ENCODE data around the gene AMIGO1.

- TF ChIP-seq, protein P1, sequence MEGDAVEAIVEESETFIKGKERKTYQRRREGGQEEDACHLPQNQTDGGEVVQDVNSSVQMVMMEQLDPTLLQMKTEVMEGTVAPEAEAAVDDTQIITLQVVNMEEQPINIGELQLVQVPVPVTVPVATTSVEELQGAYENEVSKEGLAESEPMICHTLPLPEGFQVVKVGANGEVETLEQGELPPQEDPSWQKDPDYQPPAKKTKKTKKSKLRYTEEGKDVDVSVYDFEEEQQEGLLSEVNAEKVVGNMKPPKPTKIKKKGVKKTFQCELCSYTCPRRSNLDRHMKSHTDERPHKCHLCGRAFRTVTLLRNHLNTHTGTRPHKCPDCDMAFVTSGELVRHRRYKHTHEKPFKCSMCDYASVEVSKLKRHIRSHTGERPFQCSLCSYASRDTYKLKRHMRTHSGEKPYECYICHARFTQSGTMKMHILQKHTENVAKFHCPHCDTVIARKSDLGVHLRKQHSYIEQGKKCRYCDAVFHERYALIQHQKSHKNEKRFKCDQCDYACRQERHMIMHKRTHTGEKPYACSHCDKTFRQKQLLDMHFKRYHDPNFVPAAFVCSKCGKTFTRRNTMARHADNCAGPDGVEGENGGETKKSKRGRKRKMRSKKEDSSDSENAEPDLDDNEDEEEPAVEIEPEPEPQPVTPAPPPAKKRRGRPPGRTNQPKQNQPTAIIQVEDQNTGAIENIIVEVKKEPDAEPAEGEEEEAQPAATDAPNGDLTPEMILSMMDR (IDR thresholded peaks at IDR 0.05) = no peak
- no peak for TF ChIP-seq POLR2A (IDR thresholded peaks at IDR 0.05)
Measured at GRCh38 chr1:109509176-109510134, at the start of gene AMIGO1.

Measured in esophagus squamous epithelium (tissue), 4 donors.